ENCODE data around the gene LRPAP1. TPM values are rescaled to one million over a fixed set of nuclear protein-coding genes. Genes with fewer than 3 reads are reported as not detected.

The LRPAP1 gene
- total and polyA plus RNA-seq, 9 donors, result 74.3 to 179 (median 135) TPM

DNA sequence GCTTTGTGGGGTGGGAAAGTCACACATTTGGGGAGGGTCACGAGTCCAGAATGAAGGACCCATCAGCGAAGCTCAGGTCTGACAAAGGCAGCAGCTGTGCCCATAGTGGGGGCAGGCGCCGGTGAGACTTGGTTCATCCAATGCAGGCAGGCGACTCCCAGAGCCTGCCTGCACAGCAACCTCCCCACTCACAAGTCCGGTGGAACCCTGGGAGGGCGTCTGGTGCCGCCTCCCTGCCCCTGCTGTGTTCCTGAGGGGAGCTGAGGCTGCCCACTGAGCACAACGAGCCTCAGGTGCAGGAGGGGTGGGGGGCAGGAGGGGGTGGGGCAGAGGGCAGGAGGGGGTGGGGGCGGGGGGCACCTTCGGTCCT lies 13.7 kb downstream of the LRPAP1 start:
- Histone ChIP-seq H3K4me3 (no peak overlapping the region), H3K4me1 (ENCODE audit: insufficient read depth) (no peaks in the 10 kb centered on the region), H3K36me3 (peaks cover 2% of the 10 kb centered on the region), H3K27ac (no peak overlapping the region), H3K9me3 (no peaks in the 10 kb centered on the region), H3K27me3 (no peaks in the 10 kb centered on the region)
- intact Hi-C loops (cut with DNase I), result no loop called here
- peak in 2 of 5 donors; percentile 7 to 25 for DNase-seq
- WGBS, 3 donors, result 82 to 88% (median 87%) methylated on average over 6 to 11 of the region's 11 CpGs
- TF ChIP-seq EP300 (IDR thresholded peaks at IDR 0.05), result no peak
- TF ChIP-seq, protein P1, sequence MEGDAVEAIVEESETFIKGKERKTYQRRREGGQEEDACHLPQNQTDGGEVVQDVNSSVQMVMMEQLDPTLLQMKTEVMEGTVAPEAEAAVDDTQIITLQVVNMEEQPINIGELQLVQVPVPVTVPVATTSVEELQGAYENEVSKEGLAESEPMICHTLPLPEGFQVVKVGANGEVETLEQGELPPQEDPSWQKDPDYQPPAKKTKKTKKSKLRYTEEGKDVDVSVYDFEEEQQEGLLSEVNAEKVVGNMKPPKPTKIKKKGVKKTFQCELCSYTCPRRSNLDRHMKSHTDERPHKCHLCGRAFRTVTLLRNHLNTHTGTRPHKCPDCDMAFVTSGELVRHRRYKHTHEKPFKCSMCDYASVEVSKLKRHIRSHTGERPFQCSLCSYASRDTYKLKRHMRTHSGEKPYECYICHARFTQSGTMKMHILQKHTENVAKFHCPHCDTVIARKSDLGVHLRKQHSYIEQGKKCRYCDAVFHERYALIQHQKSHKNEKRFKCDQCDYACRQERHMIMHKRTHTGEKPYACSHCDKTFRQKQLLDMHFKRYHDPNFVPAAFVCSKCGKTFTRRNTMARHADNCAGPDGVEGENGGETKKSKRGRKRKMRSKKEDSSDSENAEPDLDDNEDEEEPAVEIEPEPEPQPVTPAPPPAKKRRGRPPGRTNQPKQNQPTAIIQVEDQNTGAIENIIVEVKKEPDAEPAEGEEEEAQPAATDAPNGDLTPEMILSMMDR (IDR thresholded peaks at IDR 0.05), result no peak
- TF ChIP-seq POLR2A (IDR thresholded peaks at IDR 0.05), result no peak

DNA sequence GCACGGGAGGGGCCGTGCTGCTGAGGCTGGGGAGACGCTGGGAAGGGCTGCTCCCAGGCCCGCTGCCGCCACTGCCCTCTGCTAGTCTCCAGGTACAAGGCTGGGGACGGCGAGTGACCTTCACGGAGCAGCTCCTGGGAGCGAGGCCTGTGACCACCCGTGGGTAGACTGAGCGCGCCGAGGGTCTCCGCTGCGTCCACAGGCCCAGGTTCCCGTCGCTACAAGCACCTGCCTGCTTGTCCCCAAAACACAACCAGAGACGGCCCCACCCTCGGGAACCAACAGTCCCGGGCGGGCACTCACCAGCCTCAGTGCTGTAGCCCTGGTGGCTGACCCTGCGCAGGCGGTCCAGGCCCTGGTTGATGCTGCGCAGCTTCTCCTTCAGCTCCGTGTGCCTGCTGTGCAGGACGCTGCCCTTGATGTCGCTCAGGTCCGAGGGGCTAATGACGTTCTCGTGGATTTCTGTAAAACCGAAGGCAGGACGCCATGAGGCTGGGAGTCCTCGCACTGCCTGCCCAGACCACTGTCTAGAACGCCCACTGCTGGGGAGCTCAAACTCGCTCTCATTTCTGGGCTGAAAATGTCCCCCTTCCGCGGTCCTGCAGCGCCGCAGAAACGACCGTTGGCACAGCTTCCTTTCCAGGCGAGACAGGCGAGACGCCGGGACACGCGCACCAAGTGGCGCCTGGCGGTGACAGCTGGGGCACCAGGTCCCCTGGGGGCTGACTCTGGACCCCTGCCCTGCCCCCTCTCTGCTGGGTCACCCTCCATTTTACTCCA lies 14.3 kb downstream of the LRPAP1 start:
- no peak for TF ChIP-seq EP300 (IDR thresholded peaks at IDR 0.05)
- no peak for TF ChIP-seq POLR2A (IDR thresholded peaks at IDR 0.05)
- TF ChIP-seq, protein P1 (IDR thresholded peaks at IDR 0.05), result no peak
- WGBS, 3 donors, result 92 to 96% (median 94%) methylated on average over 48 to 49 of the region's 49 CpGs
- H3K4me3 ChIP-seq, result no peak overlapping the region
- H3K36me3 ChIP-seq, result no peaks in the 10 kb centered on the region
- no peaks in the 10 kb centered on the region for H3K4me1 ChIP-seq (ENCODE audit: insufficient read depth)
- peak in 2 of 5 donors; percentile 26 to 31 for DNase-seq
- H3K27ac ChIP-seq, result no peak overlapping the region
- intact Hi-C loops (cut with DNase I), result no loop called here
- no peaks in the 10 kb centered on the region for H3K27me3 ChIP-seq
- no peaks in the 10 kb centered on the region for H3K9me3 ChIP-seq

DNA sequence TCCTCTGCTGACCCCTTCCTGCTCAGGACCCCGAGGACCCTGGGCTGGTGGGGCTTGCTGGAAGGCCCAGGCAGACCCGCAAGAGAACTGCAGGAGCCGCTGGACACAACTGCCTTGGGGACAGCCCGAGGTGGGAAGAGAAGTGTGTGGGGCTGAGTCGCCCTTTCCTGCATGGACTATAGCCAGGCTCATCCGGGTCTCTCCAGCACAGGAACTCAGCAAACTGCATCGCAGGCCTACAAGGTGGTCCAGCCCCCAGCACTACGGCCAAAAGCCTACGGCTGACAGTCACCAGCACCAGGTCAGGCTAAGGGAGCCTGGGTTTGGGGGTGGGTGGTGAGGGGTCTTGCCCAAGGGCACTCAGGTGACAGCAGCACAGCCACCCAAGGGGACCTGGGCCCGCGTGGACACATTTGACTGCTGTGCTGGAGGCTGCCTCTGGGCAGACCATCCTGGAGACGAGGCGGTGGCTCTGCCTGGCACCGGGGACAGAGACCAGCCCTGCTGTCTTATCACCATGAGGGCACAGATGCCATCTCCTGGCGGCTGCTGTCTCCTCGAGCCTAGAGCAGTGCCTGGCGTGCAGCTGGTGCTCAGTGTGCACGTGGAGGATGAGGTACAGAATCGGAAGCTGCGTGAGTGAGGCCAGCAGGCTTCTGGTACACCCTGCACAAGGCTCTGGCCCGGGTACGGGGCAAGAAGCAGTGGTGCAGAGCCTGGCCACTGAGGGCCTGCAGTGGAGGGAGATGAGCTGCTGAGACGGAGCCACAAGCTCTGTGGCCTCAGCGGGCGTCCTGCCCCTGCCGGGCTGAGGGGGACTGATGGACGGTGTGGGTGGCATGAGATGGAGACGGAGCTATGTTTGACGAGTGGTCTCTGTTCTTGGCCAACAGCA lies 15.1 kb downstream of the LRPAP1 start:
- TF ChIP-seq EP300 (IDR thresholded peaks at IDR 0.05), result no peak
- no peak for TF ChIP-seq POLR2A (IDR thresholded peaks at IDR 0.05)
- TF ChIP-seq, protein P1 (IDR thresholded peaks at IDR 0.05), result no peak
- peak in 2 of 5 donors; percentile 17 to 31 for DNase-seq
- Histone ChIP-seq H3K27ac (no peak overlapping the region), H3K9me3 (no peaks in the 10 kb centered on the region), H3K4me3 (no peak overlapping the region), H3K27me3 (no peaks in the 10 kb centered on the region), H3K4me1 (ENCODE audit: insufficient read depth) (no peaks in the 10 kb centered on the region), H3K36me3 (no peaks in the 10 kb centered on the region)
- intact Hi-C loops (cut with DNase I), result no loop called here
- WGBS, 3 donors, result 86 to 92% (median 90%) methylated on average over 29 of the region's 29 CpGs

DNA sequence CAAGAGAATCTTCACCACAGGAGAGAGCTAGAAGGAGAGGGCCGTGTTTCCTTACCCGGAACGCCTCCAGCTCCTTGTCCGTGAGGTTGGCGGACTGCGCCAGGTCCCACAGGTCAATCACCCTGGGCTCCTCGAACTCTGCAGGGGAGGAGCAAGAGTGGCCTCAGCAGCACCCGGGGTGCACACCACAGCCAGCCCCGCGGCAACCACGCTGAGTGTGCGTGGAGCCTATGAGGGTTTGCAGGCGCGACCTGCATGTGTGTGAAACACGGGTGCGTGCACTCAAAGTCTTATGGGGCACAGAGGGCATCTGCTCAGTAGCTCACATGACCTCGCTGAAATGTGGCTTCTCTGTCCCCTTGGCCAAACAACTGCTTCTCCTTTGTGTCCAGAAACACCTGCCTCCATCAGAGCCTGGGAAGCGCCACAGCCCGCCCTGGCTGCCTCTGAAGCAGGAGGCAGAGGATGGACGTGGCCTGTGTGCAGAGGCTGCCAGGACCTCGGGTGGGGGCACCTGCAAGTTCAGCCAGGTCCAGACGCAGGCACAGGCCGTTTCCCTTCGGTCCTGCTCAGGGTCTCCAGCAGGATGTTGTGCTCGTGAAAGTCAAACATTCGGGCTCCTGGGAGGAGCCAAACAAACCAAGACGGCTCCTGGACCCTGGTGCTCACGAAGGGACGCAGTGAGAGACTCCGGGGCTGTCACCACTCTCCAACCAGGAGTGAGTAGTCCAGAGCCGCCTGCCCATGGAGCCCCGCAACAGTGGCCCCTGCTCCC lies 16.0 kb downstream of the LRPAP1 start:
- TF ChIP-seq, protein P1 (IDR thresholded peaks at IDR 0.05), result no peak
- TF ChIP-seq POLR2A (IDR thresholded peaks at IDR 0.05) (no peak), EP300 (IDR thresholded peaks at IDR 0.05) (no peak)
- Histone ChIP-seq H3K9me3 (no peaks in the 10 kb centered on the region), H3K4me3 (no peak overlapping the region), H3K27ac (no peak overlapping the region), H3K36me3 (no peaks in the 10 kb centered on the region), H3K4me1 (ENCODE audit: insufficient read depth) (no peaks in the 10 kb centered on the region), H3K27me3 (no peaks in the 10 kb centered on the region)
- intact Hi-C loops (cut with DNase I), result no loop called here
- WGBS, 3 donors, result 87 to 88% (median 87%) methylated on average over 31 to 32 of the region's 32 CpGs
- peak in 1 of 5 donors; percentile 14 for DNase-seq

Data from ovary (tissue), 9 donors.